Cardiac fibroblast (primary cell): Measurements from ENCODE around the gene MTF2.
A peak's percentile ranks its signal among the peaks of the same experiment; 100 is the strongest.

Source experiments
- DNase-seq, 2 donors: peaks; one replicate each; pipeline versions ENCODE4 v3.0.0 to v3.0.0-alpha.2; 2010; ENCODE audit warnings: low read depth in 2 of 2
- H3K4me3 ChIP-seq, 2 donors: replicated peaks in 1 of 2; 1 replicate in 1 of 2; 2 replicates in 1 of 2; pipeline ENCODE4 v1.5.1; 2011; ENCODE audit warnings: low read depth in 2 of 2, low read length in 2 of 2, mild to moderate bottlenecking in 2 of 2, moderate library complexity in 1 of 2
- CTCF ChIP-seq: IDR thresholded peaks from one replicate; pipeline ENCODE4 v1.5.1; 2011; ENCODE audit warnings: low read depth, mild to moderate bottlenecking, low read length, inconsistent platforms

The MTF2 gene

GRCh38 chr1:93061895-93062792 lies 16.9 kb upstream of the MTF2 start:
- peak; percentile 62 to 66 for DNase-seq
- TF ChIP-seq CTCF: peak; percentile 56
- no peak overlapping the region for H3K4me3 ChIP-seq

- no peak for DNase-seq
- no peak overlapping the region for H3K4me3 ChIP-seq
- no peak for TF ChIP-seq CTCF
Measured at GRCh38 chr1:93076268-93076667, 2.8 kb upstream of the MTF2 start.

- H3K4me3 ChIP-seq: peak overlapping the region; percentile 91 to 95
- TF ChIP-seq CTCF: no peak
- no peak for DNase-seq
Measured at GRCh38 chr1:93078203-93078602, 880 bp upstream of the MTF2 start.

- DNase-seq: no peak
- H3K4me3 ChIP-seq: peak overlapping the region; percentile 91 to 95
- TF ChIP-seq CTCF: no peak
Measured at GRCh38 chr1:93078638-93078985, 471 bp upstream of the MTF2 start.

- no peak for TF ChIP-seq CTCF
- H3K4me3 ChIP-seq: peak overlapping the region; percentile 91 to 95
- DNase-seq: peak in 1 of 2 donors; percentile 10
Measured at GRCh38 chr1:93079685-93080141, 630 bp downstream of the MTF2 start.

- peak; percentile 85 to 87 for DNase-seq
- peak; percentile 52 for TF ChIP-seq CTCF
- H3K4me3 ChIP-seq: peak overlapping the region; percentile 91 to 95
Measured at GRCh38 chr1:93080179-93080823, 1.2 kb downstream of the MTF2 start.
